Measurements from ENCODE around the gene SLC4A4. TPM values are rescaled to one million over a fixed set of nuclear protein-coding genes. Genes with fewer than 3 reads are reported as not detected.

The SLC4A4 gene
- total RNA-seq, 2 experiments from 2014 or later = 1.2 to 1.3 TPM

DNA sequence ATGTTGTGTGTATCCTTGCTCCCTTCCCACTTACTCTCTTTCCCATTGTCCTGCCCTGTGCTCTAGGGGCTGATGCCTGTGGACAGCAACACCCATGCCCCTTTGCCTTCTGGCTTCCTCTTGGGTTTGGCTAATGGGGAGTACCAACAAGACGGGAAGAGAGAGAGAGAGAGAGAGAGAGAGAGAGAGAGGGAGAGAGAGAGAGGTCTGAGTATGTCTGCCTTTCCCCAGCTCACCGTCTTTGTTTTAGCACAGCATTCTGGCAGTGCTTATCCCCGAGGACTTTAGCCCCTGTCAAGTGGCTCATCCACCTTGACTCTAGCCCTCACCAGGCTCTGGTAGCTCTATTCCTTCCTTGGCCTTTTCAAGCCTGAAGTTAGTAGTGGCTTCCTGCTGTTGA is 128.0 kb downstream of the SLC4A4 start:
- ChIA-PET POLR2A (no interaction called here), CTCF (no interaction called here)

DNA sequence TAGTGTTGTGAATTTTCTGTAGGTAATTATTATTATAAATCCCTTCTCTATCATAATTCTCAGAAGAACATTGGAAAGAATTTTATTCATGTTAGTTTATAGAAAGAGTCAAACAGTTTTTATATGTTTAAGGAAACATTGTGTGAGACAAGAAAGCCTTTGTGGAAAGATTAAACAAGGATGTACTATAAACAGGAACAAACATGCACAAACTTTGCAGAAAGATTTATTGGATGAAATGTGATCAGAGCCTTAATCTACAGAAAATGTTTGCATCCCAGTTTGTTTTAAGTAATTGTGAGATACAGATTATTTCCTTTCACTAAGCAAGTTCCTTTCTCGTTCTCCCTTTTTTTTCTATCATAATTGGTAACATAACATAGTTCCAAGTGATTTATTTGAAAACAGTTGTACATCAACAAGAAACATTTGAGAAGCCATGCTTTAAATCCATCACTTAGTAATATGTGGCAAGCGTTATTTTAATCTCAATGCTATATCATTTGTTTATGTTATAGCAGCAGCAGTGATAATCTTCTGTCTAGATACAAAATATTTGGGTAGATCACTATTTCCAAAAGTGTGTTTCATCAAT is 129.4 kb downstream of the SLC4A4 start:
- POLR2A ChIA-PET = no interaction called here
- CTCF ChIA-PET = no interaction called here

DNA sequence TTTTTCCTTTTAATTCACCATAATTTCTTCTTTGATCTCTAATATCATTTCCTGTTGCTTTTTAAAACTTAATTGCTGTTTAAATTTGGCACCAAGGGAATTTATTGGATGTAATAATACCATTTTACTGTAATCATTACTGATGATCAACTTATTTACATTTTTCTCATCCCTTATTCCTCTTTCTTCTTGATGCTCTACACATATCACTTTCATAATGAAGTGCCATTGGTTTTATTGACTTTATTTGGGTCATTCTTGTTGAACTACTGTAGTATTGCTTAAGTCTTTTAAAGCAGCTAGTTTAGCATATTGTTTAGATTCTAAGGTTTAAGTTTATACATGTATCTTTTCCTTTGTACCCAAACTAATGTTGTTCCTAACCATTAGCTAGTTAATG is 130.7 kb downstream of the SLC4A4 start:
- POLR2A ChIA-PET = no interaction called here
- CTCF ChIA-PET = no interaction called here

- ChIA-PET CTCF (no interaction called here), POLR2A (no interaction called here)
Measured at GRCh38 chr4:71470524-71470923, 131.7 kb downstream of the SLC4A4 start.

DNA sequence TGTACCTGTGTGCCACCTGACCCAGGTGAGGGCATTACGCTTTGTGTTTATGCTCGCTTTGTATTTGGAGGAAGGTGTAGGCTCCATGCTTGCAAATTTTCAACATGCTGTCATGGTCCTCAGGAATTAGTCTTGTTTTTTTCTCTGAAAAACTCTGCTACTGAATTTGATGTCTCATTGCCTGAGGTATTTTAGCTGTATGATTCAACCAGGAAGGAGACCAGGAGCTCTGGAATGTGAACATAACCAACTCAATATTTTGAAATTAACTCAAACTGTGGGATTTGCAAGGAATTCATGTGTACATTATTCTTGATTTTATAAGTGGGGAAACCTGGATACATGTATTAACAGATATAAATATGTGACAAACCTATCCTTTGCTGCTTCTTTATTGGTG is 134.1 kb downstream of the SLC4A4 start:
- ChIA-PET POLR2A (no interaction called here), CTCF (no interaction called here)

DNA sequence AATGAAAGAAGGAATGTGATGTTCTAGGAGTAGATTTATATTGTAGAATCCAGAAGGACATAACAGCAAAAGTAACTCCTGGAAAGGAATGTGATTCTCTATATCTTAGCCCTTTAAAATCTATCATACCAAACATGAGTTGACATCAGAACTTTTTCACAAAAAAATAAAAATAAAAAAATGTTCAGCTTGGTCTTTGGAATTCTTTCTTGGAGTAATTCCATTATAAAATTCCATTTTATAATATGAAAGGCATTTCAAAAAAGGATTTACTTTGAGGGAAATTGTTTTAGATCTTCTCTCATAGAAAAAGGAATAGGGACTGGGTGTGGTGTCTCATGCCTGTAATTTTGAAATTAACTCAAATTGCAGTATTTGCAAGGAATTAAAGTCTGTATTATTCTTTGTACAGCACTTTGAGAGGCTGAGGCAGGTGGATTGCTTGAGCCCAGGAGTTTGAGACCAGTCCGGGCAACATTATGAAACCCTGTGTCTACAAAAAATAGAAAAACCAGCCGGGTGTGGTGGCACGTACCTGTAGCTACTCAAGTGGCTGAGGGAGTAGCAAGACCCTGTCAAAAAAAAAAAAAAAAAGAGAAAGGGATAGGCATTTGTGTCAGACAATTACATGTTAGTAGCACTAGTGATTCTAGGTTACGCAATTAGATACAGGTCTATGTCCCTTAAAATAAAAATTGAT is 134.9 kb downstream of the SLC4A4 start:
- ChIA-PET CTCF (no interaction called here), POLR2A (no interaction called here)

GRCh38 chr4:71474731-71475130 is 135.9 kb downstream of the SLC4A4 start:
- ChIA-PET POLR2A (no interaction called here), CTCF (no interaction called here)

DNA sequence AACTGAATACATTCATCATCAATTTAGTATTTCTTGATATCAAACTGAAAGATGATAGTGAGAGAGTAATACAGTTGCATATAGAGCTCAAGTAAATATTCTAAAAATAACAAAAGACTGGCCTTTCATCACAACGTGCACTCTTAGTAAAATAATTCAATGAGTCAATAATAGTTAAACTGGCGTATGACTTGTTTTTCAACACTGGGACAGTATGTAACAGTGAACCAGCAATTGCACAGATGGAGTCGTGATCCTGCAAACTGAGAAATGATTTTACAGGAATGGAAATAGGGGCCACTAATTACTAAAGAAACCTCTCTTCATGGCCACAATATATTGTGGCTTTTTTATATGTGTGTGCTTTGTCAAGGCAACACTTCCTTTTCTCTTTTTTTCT is 137.4 kb downstream of the SLC4A4 start:
- CTCF ChIA-PET = no interaction called here
- POLR2A ChIA-PET = no interaction called here

- ChIA-PET CTCF (no interaction called here), POLR2A (no interaction called here)
Measured at GRCh38 chr4:71486550-71487343, 147.9 kb downstream of the SLC4A4 start.

DNA sequence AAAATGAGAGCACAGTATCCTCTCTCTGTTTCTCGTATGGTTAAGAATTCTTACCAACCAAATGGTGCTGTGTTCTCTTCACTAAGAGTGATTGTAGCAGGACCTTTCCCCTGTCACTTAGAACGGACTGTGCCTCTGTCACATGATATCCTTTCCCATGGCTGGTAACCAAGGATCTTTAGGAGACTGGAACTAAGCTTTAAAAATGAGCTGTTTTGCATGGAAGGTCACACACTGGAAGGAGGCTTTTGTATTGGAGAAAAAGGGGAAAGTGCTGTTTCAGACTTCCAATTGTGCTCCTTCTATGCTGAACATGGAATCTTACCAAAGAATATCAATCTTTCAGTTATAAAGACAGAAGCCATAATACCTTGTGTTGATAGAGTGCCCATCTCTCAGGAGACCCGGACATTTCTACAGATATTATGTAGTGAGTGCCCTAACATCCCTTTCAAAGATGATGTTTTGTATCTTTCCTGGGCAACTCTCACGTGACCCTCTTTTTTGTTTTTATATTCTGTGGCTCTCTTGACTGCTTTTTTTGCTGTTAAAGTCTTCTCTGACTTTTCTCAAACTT is 148.6 kb downstream of the SLC4A4 start:
- POLR2A ChIA-PET = no interaction called here
- CTCF ChIA-PET = no interaction called here

- CTCF ChIA-PET = no interaction called here
- POLR2A ChIA-PET = no interaction called here
Measured at GRCh38 chr4:71494539-71494938, 155.7 kb downstream of the SLC4A4 start.

DNA sequence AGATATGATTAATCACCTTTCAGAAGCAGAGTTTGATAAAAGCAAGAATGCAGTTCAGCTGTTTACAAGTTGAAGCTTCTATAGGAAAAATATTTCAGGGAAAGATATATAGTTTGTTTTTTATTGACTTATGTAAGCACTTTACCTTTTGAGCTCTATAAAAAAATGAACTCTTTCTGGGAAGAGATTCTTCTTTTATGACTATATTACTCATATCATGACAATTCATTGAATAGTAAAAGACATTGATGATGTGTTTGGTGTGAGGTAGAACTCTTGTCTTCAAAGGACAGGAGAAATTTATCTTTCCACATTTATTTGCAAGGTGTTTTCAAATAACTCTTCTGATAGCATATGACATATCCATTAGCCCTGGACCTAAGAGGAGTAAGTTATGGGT is 156.6 kb downstream of the SLC4A4 start:
- ChIA-PET CTCF (no interaction called here), POLR2A (no interaction called here)

DNA sequence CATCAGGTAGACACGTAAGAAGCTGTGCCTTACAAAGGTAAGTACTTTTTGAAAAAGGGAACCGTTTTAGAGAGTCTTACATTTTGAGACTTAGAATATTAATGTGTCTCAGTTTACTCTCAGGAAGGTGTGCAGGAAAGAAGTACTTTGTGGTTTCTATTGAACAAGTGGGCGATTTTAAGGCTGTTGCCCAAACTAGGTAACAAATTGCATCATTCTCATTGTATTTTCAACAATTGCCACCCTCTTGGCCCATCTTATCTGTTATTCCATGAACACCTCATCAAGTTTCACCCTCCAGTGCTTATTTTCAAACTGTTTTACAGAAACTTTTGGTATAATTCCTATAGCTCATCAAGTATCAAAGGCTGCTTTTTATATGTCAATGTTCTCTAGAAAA is 158.3 kb downstream of the SLC4A4 start:
- POLR2A ChIA-PET = no interaction called here
- CTCF ChIA-PET = no interaction called here

DNA sequence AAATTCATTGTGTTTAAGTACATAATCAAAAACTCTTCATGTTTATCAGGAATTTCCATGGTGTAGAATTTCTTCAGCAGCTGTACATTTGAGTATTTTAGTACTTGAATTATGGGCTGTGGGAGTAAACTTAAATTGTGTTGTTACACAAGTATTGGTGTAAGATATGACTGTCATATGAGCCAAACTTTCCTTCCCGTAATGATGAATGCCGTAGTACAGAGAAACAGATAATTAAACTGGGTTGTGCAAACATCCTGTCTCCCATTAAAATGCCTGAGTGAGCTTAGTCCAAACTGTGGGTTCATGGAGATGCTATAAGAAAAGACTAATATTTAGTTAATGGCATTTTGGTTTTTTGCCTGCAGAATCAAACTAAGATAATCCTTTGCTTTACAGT is 159.2 kb downstream of the SLC4A4 start:
- POLR2A ChIA-PET = no interaction called here

DNA sequence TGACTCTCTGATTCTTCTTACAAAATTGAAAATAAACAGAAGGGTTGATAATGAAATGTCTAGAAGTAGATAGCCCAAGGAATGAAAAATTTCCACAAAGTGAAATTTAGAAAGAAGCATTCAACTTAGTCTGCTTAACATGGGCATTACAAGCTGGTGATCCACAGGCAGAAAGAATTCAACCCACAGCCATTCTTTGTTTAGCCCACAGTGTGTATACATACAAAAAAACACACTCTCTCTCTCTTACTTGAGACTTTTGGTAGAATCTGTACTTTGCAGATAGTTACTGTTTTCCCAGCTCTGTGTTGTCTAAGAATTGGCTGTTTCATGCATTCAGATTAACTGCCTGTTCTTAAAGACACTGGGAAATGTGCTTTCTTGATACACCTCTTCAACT is 159.8 kb downstream of the SLC4A4 start:
- POLR2A ChIA-PET = no interaction called here

More for the DNA sequence above, 159.2 kb downstream of the SLC4A4 start:
- CTCF ChIA-PET = no interaction called here

GRCh38 chr4:71501992-71502391 is 163.2 kb downstream of the SLC4A4 start:
- CTCF ChIA-PET = no interaction called here
- POLR2A ChIA-PET = no interaction called here

More for the DNA sequence above, 159.8 kb downstream of the SLC4A4 start:
- CTCF ChIA-PET = no interaction called here

- POLR2A ChIA-PET = no interaction called here
- CTCF ChIA-PET = no interaction called here
Measured at GRCh38 chr4:71518283-71518989, 179.6 kb downstream of the SLC4A4 start.

GRCh38 chr4:71520308-71520707 is 181.5 kb downstream of the SLC4A4 start:
- ChIA-PET CTCF (no interaction called here), POLR2A (no interaction called here)

- ChIA-PET CTCF (no interaction called here), POLR2A (no interaction called here)
Measured at GRCh38 chr4:71520850-71521249, 182.0 kb downstream of the SLC4A4 start.

- ChIA-PET CTCF (no interaction called here), POLR2A (no interaction called here)
Measured at GRCh38 chr4:71524756-71525155, 185.9 kb downstream of the SLC4A4 start.
